HG03095 (cell line): Measurements from ENCODE around the gene AGPAT4.

ENCODE experiments used
- ATAC-seq: cut with Tn5 transposase; IDR thresholded peaks from one replicate; pipeline ENCODE4 v1.9.1; 2021; ENCODE audit warnings: moderate library complexity; ENCODE audit not compliant: unreplicated experiment

Gene AGPAT4

GRCh38 chr6:161290751-161291150, 16.9 kb upstream of the AGPAT4 start:
- no peak for ATAC-seq

GRCh38 chr6:161284653-161285052, 10.8 kb upstream of the AGPAT4 start:
- ATAC-seq: no peak

- no peak for ATAC-seq
Measured at GRCh38 chr6:161281092-161281491, 7.2 kb upstream of the AGPAT4 start.

- ATAC-seq: no peak
Measured at GRCh38 chr6:161279677-161280415, 6.0 kb upstream of the AGPAT4 start.

GRCh38 chr6:161276605-161277155, 2.8 kb upstream of the AGPAT4 start:
- no peak for ATAC-seq

- no peak for ATAC-seq
Measured at GRCh38 chr6:161274898-161275297, 1.0 kb upstream of the AGPAT4 start.

GRCh38 chr6:161274488-161274858, 612 bp upstream of the AGPAT4 start:
- no peak for ATAC-seq

- ATAC-seq: no peak
Measured at GRCh38 chr6:161273274-161273751, 548 bp downstream of the AGPAT4 start.

GRCh38 chr6:161272635-161273273, 1.1 kb downstream of the AGPAT4 start:
- ATAC-seq: no peak

GRCh38 chr6:161271343-161272030, 2.4 kb downstream of the AGPAT4 start:
- no peak for ATAC-seq

GRCh38 chr6:161270116-161270515, 3.7 kb downstream of the AGPAT4 start:
- no peak for ATAC-seq

GRCh38 chr6:161269310-161269709, 4.6 kb downstream of the AGPAT4 start:
- no peak for ATAC-seq

- ATAC-seq: no peak
Measured at GRCh38 chr6:161268531-161269210, 5.2 kb downstream of the AGPAT4 start.

- no peak for ATAC-seq
Measured at GRCh38 chr6:161266513-161267230, 7.2 kb downstream of the AGPAT4 start.

GRCh38 chr6:161265975-161266374, 7.9 kb downstream of the AGPAT4 start:
- ATAC-seq: no peak

- ATAC-seq: no peak
Measured at GRCh38 chr6:161265554-161265953, 8.3 kb downstream of the AGPAT4 start.

GRCh38 chr6:161264181-161264580, 9.7 kb downstream of the AGPAT4 start:
- no peak for ATAC-seq

- no peak for ATAC-seq
Measured at GRCh38 chr6:161261816-161262215, 12.0 kb downstream of the AGPAT4 start.

GRCh38 chr6:161261325-161261724, 12.5 kb downstream of the AGPAT4 start:
- ATAC-seq: no peak

GRCh38 chr6:161259302-161259701, 14.6 kb downstream of the AGPAT4 start:
- ATAC-seq: no peak
